HepG2 (cell line): ENCODE data around the gene NEUROD1. TPM values are rescaled to one million over a fixed set of nuclear protein-coding genes. Genes with fewer than 3 reads are reported as not detected.

Experiments
- AKAP8 ChIP-seq: sonication (generic); formaldehyde crosslinking; IDR thresholded peaks from 2 replicates; pipeline ENCODE4 v1.5.1; 2020; ENCODE audit warnings: mild to moderate bottlenecking, missing genetic modification reagents
- BCL6 ChIP-seq: IDR thresholded peaks from 2 replicates; pipeline ENCODE4 v1.6.1; 2016; ENCODE audit warnings: missing genetic modification reagents, missing compliant biosample characterization
- BRD4 ChIP-seq: sonication (generic); formaldehyde crosslinking; IDR thresholded peaks from 2 replicates; pipeline ENCODE4 v1.4.0; 2020; ENCODE audit warnings: missing genetic modification reagents
- CBX1 ChIP-seq: IDR thresholded peaks from one replicate; pipeline ENCODE4 v1.6.1; 2016; ENCODE audit warnings: antibody characterized with exemption, low read depth
- ELF1 ChIP-seq: sonication (generic); formaldehyde crosslinking; IDR thresholded peaks from 2 replicates; pipeline ENCODE4 v1.4.0; 2020; ENCODE audit warnings: missing genetic modification reagents
- HCFC1 ChIP-seq: fragments of 150-350 bp; IDR thresholded peaks from 2 replicates; pipeline ENCODE4 v1.6.1; 2014; ENCODE audit warnings: low read depth, low read length
- HDAC2 ChIP-seq: sonication (generic); formaldehyde crosslinking; IDR thresholded peaks from 2 replicates; pipeline ENCODE4 v1.4.0; 2020; ENCODE audit warnings: missing genetic modification reagents
- IRX3 ChIP-seq: sonication (generic); formaldehyde crosslinking; IDR thresholded peaks from 2 replicates; pipeline ENCODE4 v1.8.1; 2023; ENCODE audit warnings: mild to moderate bottlenecking, low read depth, missing genetic modification reagents, borderline replicate concordance
- JUND ChIP-seq: sonication (generic); formaldehyde crosslinking; IDR thresholded peaks from 2 replicates; pipeline ENCODE4 v1.8.0; 2022; ENCODE audit warnings: mild to moderate bottlenecking, missing genetic modification reagents
- MBNL3 ChIP-seq: fragments of 250-450 bp; sonication (Bioruptor Pico); conservative IDR thresholded peaks from 2 replicates; pipeline ENCODE4 v1.8.0; 2022; ENCODE audit warnings: mild to moderate bottlenecking, inconsistent platforms
- MZF1 ChIP-seq: sonication (generic); formaldehyde crosslinking; IDR thresholded peaks from 2 replicates; pipeline ENCODE4 v1.8.1; 2023; ENCODE audit warnings: mild to moderate bottlenecking, missing genetic modification reagents, borderline replicate concordance
- NCOA5 ChIP-seq: sonication (generic); formaldehyde crosslinking; IDR thresholded peaks from 2 replicates; pipeline ENCODE4 v1.4.0; 2020; ENCODE audit warnings: missing genetic modification reagents
- NFKB2 ChIP-seq: sonication (generic); formaldehyde crosslinking; IDR thresholded peaks from 2 replicates; pipeline ENCODE4 v1.4.0; 2020; ENCODE audit warnings: missing genetic modification reagents, borderline replicate concordance
- PLRG1 ChIP-seq: fragments of 450-650 bp; conservative IDR thresholded peaks from 2 replicates; pipeline ENCODE4 v1.6.1; 2016
- SALL1 ChIP-seq: sonication (generic); formaldehyde crosslinking; IDR thresholded peaks from 2 replicates; pipeline ENCODE4 v1.8.0; 2022; ENCODE audit warnings: mild to moderate bottlenecking, missing genetic modification reagents
- SIN3B ChIP-seq: fragments of 150-350 bp; IDR thresholded peaks from 2 replicates; pipeline ENCODE4 v1.6.1; 2014; ENCODE audit warnings: low read length
- TARDBP ChIP-seq: sonication (generic); formaldehyde crosslinking; IDR thresholded peaks from 2 replicates; pipeline ENCODE4 v1.8.0; 2022; ENCODE audit warnings: mild to moderate bottlenecking, missing genetic modification reagents
- TBL1XR1 ChIP-seq: fragments of 150-350 bp; IDR thresholded peaks from 2 replicates; pipeline ENCODE4 v1.6.1; 2014; ENCODE audit warnings: borderline replicate concordance, low read length; ENCODE audit not compliant: partially characterized antibody
- TBP ChIP-seq: sonication (generic); formaldehyde crosslinking; IDR thresholded peaks from 2 replicates; pipeline ENCODE4 v1.5.0; 2020; ENCODE audit warnings: missing genetic modification reagents
- ZNF12 ChIP-seq: sonication (generic); formaldehyde crosslinking; IDR thresholded peaks from 2 replicates; pipeline ENCODE4 v1.5.0; 2020; ENCODE audit warnings: missing genetic modification reagents
- ZNF44 ChIP-seq: sonication (generic); formaldehyde crosslinking; IDR thresholded peaks from 2 replicates; pipeline ENCODE4 v1.5.1; 2020; ENCODE audit warnings: mild to moderate bottlenecking, missing genetic modification reagents
- ZNF484 ChIP-seq: sonication (generic); formaldehyde crosslinking; IDR thresholded peaks from 2 replicates; pipeline ENCODE4 v1.5.1; 2020; ENCODE audit warnings: mild to moderate bottlenecking, low read depth, missing genetic modification reagents, borderline replicate concordance
- ZNF530 ChIP-seq: sonication (generic); formaldehyde crosslinking; IDR thresholded peaks from 2 replicates; pipeline ENCODE4 v1.5.0; 2020; ENCODE audit warnings: low read depth, mild to moderate bottlenecking, missing genetic modification reagents
- ZNF563 ChIP-seq: sonication (generic); formaldehyde crosslinking; IDR thresholded peaks from 2 replicates; pipeline ENCODE4 v1.8.0; 2022; ENCODE audit warnings: mild to moderate bottlenecking, moderate library complexity, missing genetic modification reagents
- ZNF629 ChIP-seq: sonication (generic); formaldehyde crosslinking; conservative IDR thresholded peaks from 2 replicates; pipeline ENCODE4 v1.5.0; 2020; ENCODE audit warnings: missing genetic modification reagents
- ZNF777 ChIP-seq: sonication (generic); formaldehyde crosslinking; IDR thresholded peaks from 2 replicates; pipeline ENCODE4 v1.4.0; 2020; ENCODE audit warnings: missing genetic modification reagents
- ZSCAN20 ChIP-seq: sonication (generic); formaldehyde crosslinking; IDR thresholded peaks from 2 replicates; pipeline ENCODE4 v1.4.0; 2020; ENCODE audit warnings: missing genetic modification reagents, mild to moderate bottlenecking, borderline replicate concordance
- polyA plus RNA-seq, 8 experiments: library from polyadenylated mRNA; depleted of rRNA in 3 of 8; stranded (reverse) in 7 of 8; unstranded in 1 of 8; fragments of >200 nt; fragmentation: Illumina TruSeq in 4 of 8; extraction: Trizol in 4 of 8; gene quantifications; 2 replicates each; pipeline versions ENCODE4 v1.2.1 to v1.2.3, GENCODE V29; 2011 to 2016; ENCODE audit warnings: low read depth in 4 of 8, missing spikeins in 1 of 8, mixed read lengths in 1 of 8; ENCODE audit not compliant: insufficient read depth in 1 of 8
- total RNA-seq, 5 experiments: library from RNA; depleted of rRNA; stranded (reverse); fragments of >200 nt; fragmentation: Illumina TruSeq; extraction: Trizol; gene quantifications; 2 replicates each; pipeline ENCODE4 v1.2.3, GENCODE V29; 2016; ENCODE audit warnings: low read depth in 1 of 5
- TF ChIP-seq, protein P1 (sequence below): IDR thresholded peaks from 2 replicates; pipeline ENCODE4 v1.6.1; 2016; ENCODE audit warnings: missing compliant biosample characterization, missing genetic modification reagents, borderline replicate concordance
- TF ChIP-seq, protein P2 (sequence below): sonication (generic); formaldehyde crosslinking; IDR thresholded peaks from 2 replicates; pipeline ENCODE4 v1.4.0; 2020; ENCODE audit warnings: missing genetic modification reagents
- TF ChIP-seq, protein P3 (sequence below): IDR thresholded peaks from 2 replicates; pipeline ENCODE4 v1.6.1; 2016
- TF ChIP-seq, protein P4 (sequence below): sonication (generic); formaldehyde crosslinking; IDR thresholded peaks from 2 replicates; pipeline ENCODE4 v1.8.1; 2023; ENCODE audit warnings: mild to moderate bottlenecking, missing genetic modification reagents, borderline replicate concordance

The NEUROD1 gene
- total and polyA plus RNA-seq, 2 of the 13 experiments (the other 11 are each of a cell fraction or from before 2014, with no cell fraction given): not detected

DNA sequence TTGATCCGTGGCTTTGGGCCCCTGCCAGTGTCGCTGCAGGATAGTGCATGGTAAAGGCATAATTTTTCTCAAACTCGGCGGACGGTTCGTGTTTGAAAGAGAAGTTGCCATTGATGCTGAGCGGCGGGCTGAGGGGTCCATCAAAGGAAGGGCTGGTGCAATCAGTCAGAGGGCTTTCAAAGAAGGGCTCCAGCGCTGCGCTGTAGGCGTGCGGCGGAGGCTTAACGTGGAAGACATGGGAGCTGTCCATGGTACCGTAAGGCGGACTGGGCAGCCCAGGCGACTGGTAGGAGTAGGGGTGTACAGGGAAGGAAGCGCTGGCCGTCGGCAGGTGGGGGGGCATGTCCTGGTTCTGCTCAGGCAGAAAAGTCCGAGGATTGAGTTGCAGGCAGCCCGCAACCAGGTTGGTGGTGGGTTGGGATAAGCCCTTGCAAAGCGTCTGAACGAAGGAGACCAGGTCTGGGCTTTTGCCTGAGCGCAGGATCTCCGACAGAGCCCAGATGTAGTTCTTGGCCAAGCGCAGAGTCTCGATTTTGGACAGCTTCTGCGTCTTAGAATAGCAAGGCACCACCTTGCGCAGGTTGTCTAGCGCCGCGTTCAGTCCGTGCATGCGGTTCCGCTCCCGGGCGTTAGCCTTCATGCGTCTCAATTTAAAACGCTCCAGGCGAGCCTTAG, 2.3 kb downstream of the NEUROD1 start (continued):
- peak; percentile 69; the same call in 1 of the 2 replicates for TF ChIP-seq ZNF530 (CRISPR knock-in tag)
- TF ChIP-seq, protein P1, sequence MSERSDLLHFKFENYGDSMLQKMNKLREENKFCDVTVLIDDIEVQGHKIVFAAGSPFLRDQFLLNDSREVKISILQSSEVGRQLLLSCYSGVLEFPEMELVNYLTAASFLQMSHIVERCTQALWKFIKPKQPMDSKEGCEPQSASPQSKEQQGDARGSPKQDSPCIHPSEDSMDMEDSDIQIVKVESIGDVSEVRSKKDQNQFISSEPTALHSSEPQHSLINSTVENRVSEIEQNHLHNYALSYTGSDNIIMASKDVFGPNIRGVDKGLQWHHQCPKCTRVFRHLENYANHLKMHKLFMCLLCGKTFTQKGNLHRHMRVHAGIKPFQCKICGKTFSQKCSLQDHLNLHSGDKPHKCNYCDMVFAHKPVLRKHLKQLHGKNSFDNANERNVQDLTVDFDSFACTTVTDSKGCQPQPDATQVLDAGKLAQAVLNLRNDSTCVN (CRISPR knock-in tag): peak; percentile 89
- peak; percentile 75; the same call in 1 of the 2 replicates for TF ChIP-seq HDAC2 (CRISPR knock-in tag)
- TF ChIP-seq BCL6 (CRISPR knock-in tag): peak; percentile 56; the same call in 1 of the 2 replicates
- no peak for TF ChIP-seq MBNL3 (CRISPR knock-in tag)
- TF ChIP-seq, protein P2, sequence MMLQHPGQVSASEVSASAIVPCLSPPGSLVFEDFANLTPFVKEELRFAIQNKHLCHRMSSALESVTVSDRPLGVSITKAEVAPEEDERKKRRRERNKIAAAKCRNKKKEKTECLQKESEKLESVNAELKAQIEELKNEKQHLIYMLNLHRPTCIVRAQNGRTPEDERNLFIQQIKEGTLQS: peak; percentile 74
- TF ChIP-seq CBX1: no peak
- 0 out of 2 replicates have a peak, but pooled peaks have one; percentile 30 for TF ChIP-seq ZNF484 (CRISPR knock-in tag)
- no peak; the same call in 1 of the 2 replicates for TF ChIP-seq NCOA5 (CRISPR knock-in tag)
- no peak for TF ChIP-seq TBP (CRISPR knock-in tag)
- TF ChIP-seq MZF1 (CRISPR knock-in tag): no peak
- 0 out of 2 replicates have a peak, but pooled peaks have one; percentile 15 for TF ChIP-seq HCFC1
- TF ChIP-seq JUND (CRISPR knock-in tag): no peak
- TF ChIP-seq SALL1 (CRISPR knock-in tag): peak; percentile 96
- TF ChIP-seq, protein P3, sequence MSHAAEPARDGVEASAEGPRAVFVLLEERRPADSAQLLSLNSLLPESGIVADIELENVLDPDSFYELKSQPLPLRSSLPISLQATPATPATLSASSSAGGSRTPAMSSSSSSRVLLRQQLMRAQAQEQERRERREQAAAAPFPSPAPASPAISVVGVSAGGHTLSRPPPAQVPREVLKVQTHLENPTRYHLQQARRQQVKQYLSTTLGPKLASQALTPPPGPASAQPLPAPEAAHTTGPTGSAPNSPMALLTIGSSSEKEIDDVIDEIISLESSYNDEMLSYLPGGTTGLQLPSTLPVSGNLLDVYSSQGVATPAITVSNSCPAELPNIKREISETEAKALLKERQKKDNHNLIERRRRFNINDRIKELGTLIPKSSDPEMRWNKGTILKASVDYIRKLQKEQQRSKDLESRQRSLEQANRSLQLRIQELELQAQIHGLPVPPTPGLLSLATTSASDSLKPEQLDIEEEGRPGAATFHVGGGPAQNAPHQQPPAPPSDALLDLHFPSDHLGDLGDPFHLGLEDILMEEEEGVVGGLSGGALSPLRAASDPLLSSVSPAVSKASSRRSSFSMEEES (CRISPR knock-in tag): peak; percentile 88
- peak; percentile 91; the same call in 1 of the 2 replicates for TF ChIP-seq ZNF563 (CRISPR knock-in tag)
- TF ChIP-seq BRD4 (CRISPR knock-in tag): no peak
- no peak for TF ChIP-seq ZNF44 (CRISPR knock-in tag)
- peak; percentile 62; the same call in 1 of the 2 replicates for TF ChIP-seq TARDBP
- no peak for TF ChIP-seq PLRG1
- peak; percentile 75 for TF ChIP-seq ZNF12
- TF ChIP-seq TBL1XR1: no peak
- TF ChIP-seq SIN3B: no peak
- TF ChIP-seq NFKB2 (CRISPR knock-in tag): peak; percentile 97
- TF ChIP-seq, protein P4, sequence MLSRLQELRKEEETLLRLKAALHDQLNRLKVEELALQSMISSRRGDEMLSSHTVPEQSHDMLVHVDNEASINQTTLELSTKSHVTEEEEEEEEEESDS: peak; percentile 75; the same call in 1 of the 2 replicates
- peak; percentile 44; the same call in 1 of the 2 replicates for TF ChIP-seq ELF1
- TF ChIP-seq ZNF777 (CRISPR knock-in tag): peak; percentile 60; the same call in 1 of the 2 replicates
- no peak for TF ChIP-seq AKAP8
- TF ChIP-seq IRX3: peak; percentile 92; the same call in 1 of the 2 replicates
- peak; percentile 32; the same call in 1 of the 2 replicates for TF ChIP-seq ZNF629 (CRISPR knock-in tag)
- TF ChIP-seq ZSCAN20: 0 out of 2 replicates have a peak, but pooled peaks have one; percentile 84
